Transverse colon (tissue), 4 donors: ENCODE results near the gene ZBTB7C. TPM values are rescaled to one million over a fixed set of nuclear protein-coding genes. Genes with fewer than 3 reads are reported as not detected.

Experiments used
- DNase-seq: peaks from one replicate; pipeline ENCODE4 v3.0.0-alpha.2; 2019
- H3K27ac ChIP-seq, 4 donors: fragments of 200-600 bp; sonication (generic); 2 replicates each; pipeline ENCODE4 v1.5.1; 2016 to 2018; ENCODE audit warnings: inconsistent platforms in 4 of 4
- H3K27me3 ChIP-seq: fragments of 200-600 bp; sonication (generic); 2 replicates; pipeline ENCODE4 v1.5.1; 2017; ENCODE audit warnings: inconsistent platforms
- H3K36me3 ChIP-seq, 4 donors: fragments of 200-600 bp; sonication (generic); 2 replicates each; pipeline ENCODE4 v1.5.1; 2017 to 2019; ENCODE audit warnings: inconsistent platforms in 4 of 4
- H3K4me1 ChIP-seq, 4 donors: fragments of 200-600 bp; sonication (generic); 2 replicates each; pipeline ENCODE4 v1.5.1; 2017 to 2020; ENCODE audit warnings: inconsistent platforms in 4 of 4
- H3K4me3 ChIP-seq, 4 donors: fragments of 200-600 bp; sonication (generic); 1 replicate in 1 of 4; 2 replicates in 3 of 4; pipeline versions ENCODE4 v1.5.1 to v1.6.1; 2017 to 2019; ENCODE audit warnings: inconsistent platforms in 4 of 4
- H3K9me3 ChIP-seq, 2 donors: fragments of 200-600 bp; sonication (generic); 2 replicates each; pipeline ENCODE4 v1.5.1; 2017 to 2019; ENCODE audit warnings: inconsistent platforms in 2 of 2
- CTCF ChIP-seq, 5 experiments: fragments of 200-600 bp in 3 of 5; fragments of 450-650 bp in 2 of 5; sonication (generic) in 3 of 5; IDR thresholded peaks; 1 replicate in 2 of 5; 2 replicates in 3 of 5; pipeline ENCODE4 v1.5.1; 2016 to 2017; ENCODE audit warnings: antibody characterized with exemption in 5 of 5, inconsistent platforms in 3 of 5, mild to moderate bottlenecking in 2 of 5, moderate library complexity in 1 of 5
- EP300 ChIP-seq: sonication (generic); formaldehyde crosslinking; IDR thresholded peaks from one replicate; pipeline ENCODE4 v1.6.1; 2017; ENCODE audit warnings: antibody characterized with exemption, low read depth
- POLR2A ChIP-seq: fragments of 450-650 bp; IDR thresholded peaks from one replicate; pipeline ENCODE4 v1.6.1; 2016; ENCODE audit warnings: antibody characterized with exemption, mild to moderate bottlenecking, moderate library complexity
- POLR2AphosphoS5 ChIP-seq, 3 donors: sonication (generic); formaldehyde crosslinking; IDR thresholded peaks; one replicate each; pipeline ENCODE4 v1.6.1; 2016; ENCODE audit warnings: antibody characterized with exemption in 3 of 3
- WGBS, 2 donors: methylation state at CpG; one replicate each; pipeline ENCODE4 v1.1.5; 2018; ENCODE audit warnings: low coverage in 1 of 2; 5-methylcytosine and 5-hydroxymethylcytosine counted together
- in situ Hi-C, 4 donors: fragments of 200-750 bp; cut with MboI; loops; one replicate each; pipeline versions ENCODE4 v1.15.0 to v1.15.1; 2017; ENCODE audit warnings: low sequenced_read_pairs in 3 of 4, low pct_ligation_motif_present in 1 of 4, low pct_unique_long_range_greater_than_20kb in 1 of 4
- intact Hi-C: fragments of 100-400 bp; cut with DNase I; formaldehyde crosslinking; loops from one replicate; pipeline ENCODE4 v1.15.1; 2023; ENCODE audit warnings: low total_unique reads
- total RNA-seq, 4 donors: library from RNA; depleted of rRNA; stranded (reverse); fragments of >200 nt; gene quantifications; one replicate each; pipeline ENCODE4 v1.1.0, GENCODE V29; 2016

The ZBTB7C gene
- total RNA-seq, 4 donors from 2014 or later: 38.4 to 81.2 (median 47.5) TPM

- Histone ChIP-seq H3K4me1 (peaks cover 0 to 15% (median 10%) of the 10 kb centered on the region in 4 donors), H3K27me3 (no peaks in the 10 kb centered on the region), H3K36me3 (no peaks in the 10 kb centered on the region), H3K27ac (no peak overlapping the region), H3K4me3 (no peak overlapping the region), H3K9me3 (no peaks in the 10 kb centered on the region)
- in situ Hi-C loops: no loop called here
- TF ChIP-seq POLR2A (no peak), POLR2AphosphoS5 (IDR thresholded peaks at IDR 0.05) (peak in 1 of 3 donors; percentile 30)
- 74% methylated on average over 11 of the region's 11 CpGs; no CpG with 5 or more reads in 1 of the 2 donors for WGBS, 2 donors
- intact Hi-C loops: no loop called here
- DNase-seq: peak; percentile 47
Measured at GRCh38 chr18:48151421-48152065, 257.6 kb downstream of the ZBTB7C start.

GRCh38 chr18:48149020-48149685 is 260.0 kb downstream of the ZBTB7C start:
- no peak for DNase-seq
- 77 to 93% methylated on average over 13 to 15 of the region's 15 CpGs for WGBS, 2 donors
- Histone ChIP-seq H3K4me3 (no peak overlapping the region), H3K9me3 (no peaks in the 10 kb centered on the region), H3K27ac (no peak overlapping the region), H3K36me3 (no peaks in the 10 kb centered on the region), H3K27me3 (no peaks in the 10 kb centered on the region), H3K4me1 (peaks cover 0 to 9% (median 7%) of the 10 kb centered on the region in 4 donors)
- no peak for TF ChIP-seq EP300
- no peak for TF ChIP-seq POLR2AphosphoS5 (IDR thresholded peaks at IDR 0.05)
- no peak for TF ChIP-seq CTCF (IDR thresholded peaks at IDR 0.05)
- no peak for TF ChIP-seq POLR2A
- in situ Hi-C loops (no loop called here), intact Hi-C loops (no loop called here)

GRCh38 chr18:48142994-48143393 is 266.2 kb downstream of the ZBTB7C start:
- DNase-seq: peak; percentile 48
- Histone ChIP-seq H3K27ac (peak overlapping the region; percentile 43 to 70 (median 64)), H3K27me3 (no peaks in the 10 kb centered on the region), H3K4me1 (peaks cover 11 to 50% (median 25%) of the 10 kb centered on the region in 4 donors), H3K36me3 (no peaks in the 10 kb centered on the region), H3K9me3 (no peaks in the 10 kb centered on the region), H3K4me3 (no peak overlapping the region)
- TF ChIP-seq POLR2AphosphoS5 (IDR thresholded peaks at IDR 0.05) (no peak), EP300 (no peak), CTCF (IDR thresholded peaks at IDR 0.05) (no peak), POLR2A (no peak)
- in situ Hi-C loops: no loop called here
- WGBS, 2 donors: 68 to 83% methylated on average over 1 of the region's 1 CpG
- intact Hi-C loops: no loop called here

- no peak overlapping the region for H3K4me3 ChIP-seq
- DNase-seq: no peak
- no peaks in the 10 kb centered on the region for H3K36me3 ChIP-seq
- in situ Hi-C loops (no loop called here), intact Hi-C loops (no loop called here)
- H3K9me3 ChIP-seq: no peaks in the 10 kb centered on the region
- peak overlapping the region; percentile 43 to 70 (median 64) for H3K27ac ChIP-seq
- H3K27me3 ChIP-seq: no peaks in the 10 kb centered on the region
- 93% methylated on average over 3 of the region's 3 CpGs; no CpG with 5 or more reads in 1 of the 2 donors for WGBS, 2 donors
- peaks cover 15 to 55% (median 30%) of the 10 kb centered on the region in 4 donors for H3K4me1 ChIP-seq
- TF ChIP-seq POLR2AphosphoS5 (IDR thresholded peaks at IDR 0.05) (no peak), POLR2A (no peak), CTCF (IDR thresholded peaks at IDR 0.05) (no peak), EP300 (no peak)
Measured at GRCh38 chr18:48142353-48142752, 266.8 kb downstream of the ZBTB7C start.
